Caki2 (cell line): ENCODE measurements around the gene SLC66A2. TPM values are rescaled to one million over a fixed set of nuclear protein-coding genes. Genes with fewer than 3 reads are reported as not detected.
"Not testable (repeated sequence)": the region's sequence is repeated elsewhere in the genome, so short reads cannot be mapped to it uniquely, and the experiment has no call there.

Experiments used
- DNase-seq: peaks from one replicate; pipeline ENCODE4 v3.0.0-alpha.2; 2015; ENCODE audit warnings: low read depth
- in situ Hi-C: cut with HindIII; loops from 2 replicates; pipeline ENCODE4 v1.10.0; 2016; ENCODE audit warnings: low sequenced_read_pairs, low pct_unique_long_range_greater_than_20kb, mixed read lengths
- total RNA-seq: library from RNA; depleted of rRNA; stranded (reverse); fragments of >200 nt; shearing (Covaris generic); gene quantifications from 2 replicates; pipeline ENCODE4 v1.2.3, GENCODE V29; 2014; ENCODE audit warnings: low replicate concordance; rRNA removed

Gene SLC66A2
- 14.4 and 18.0 TPM in 2 replicates for total RNA-seq

- peak; percentile 30 for DNase-seq
- in situ Hi-C loops = no loop called here
Observed at GRCh38 chr18:79951545-79952455, at the start of gene SLC66A2. Gene SLC66A2 (minus strand): TSS chr18:79951653. CDS start chr18:79950926, 727 bp downstream.

- in situ Hi-C loops = no loop called here
- no peak for DNase-seq
Observed at GRCh38 chr18:80000877-80001276, 49.4 kb upstream of the SLC66A2 start.

- in situ Hi-C loops, DNase-seq: not testable (repeated sequence)
Observed at GRCh38 chr18:79999701-80000100, 48.2 kb upstream of the SLC66A2 start.

- no peak for DNase-seq
- in situ Hi-C loops = no loop called here
Observed at GRCh38 chr18:79991494-79991893, 40.0 kb upstream of the SLC66A2 start.

- in situ Hi-C loops = no loop called here
- no peak for DNase-seq
Observed at GRCh38 chr18:79989195-79989497, 37.7 kb upstream of the SLC66A2 start.

- in situ Hi-C loops = no loop called here
- DNase-seq = peak; percentile 62
Observed at GRCh38 chr18:79988451-79989194, 37.2 kb upstream of the SLC66A2 start, which contains the start of gene TXNL4A. Gene TXNL4A (minus strand): TSS chr18:79988563. CDS start chr18:79988392, 171 bp downstream.

- in situ Hi-C loops = no loop called here
- DNase-seq = peak; percentile 52
Observed at GRCh38 chr18:79988071-79988450, 36.6 kb upstream of the SLC66A2 start.

- in situ Hi-C loops = no loop called here
- DNase-seq = no peak
Observed at GRCh38 chr18:79987566-79987965, 36.1 kb upstream of the SLC66A2 start.

- in situ Hi-C loops = no loop called here
- DNase-seq = no peak
Observed at GRCh38 chr18:79986726-79987125, 35.3 kb upstream of the SLC66A2 start.

GRCh38 chr18:79985172-79985571 is 33.7 kb upstream of the SLC66A2 start:
- in situ Hi-C loops = no loop called here
- DNase-seq = no peak

- in situ Hi-C loops = no loop called here
- DNase-seq = no peak
Observed at GRCh38 chr18:79983793-79984192, 32.3 kb upstream of the SLC66A2 start.

GRCh38 chr18:79983253-79983652 is 31.8 kb upstream of the SLC66A2 start:
- in situ Hi-C loops = no loop called here

GRCh38 chr18:79982736-79983135 is 31.3 kb upstream of the SLC66A2 start:
- in situ Hi-C loops = no loop called here
- DNase-seq = no peak

More at GRCh38 chr18:79983253-79983652, 31.8 kb upstream of the SLC66A2 start:
- DNase-seq = no peak

- in situ Hi-C loops = no loop called here
- DNase-seq = no peak
Observed at GRCh38 chr18:79980585-79980984, 29.1 kb upstream of the SLC66A2 start.

- DNase-seq = no peak
- in situ Hi-C loops = no loop called here
Observed at GRCh38 chr18:79979843-79980242, 28.4 kb upstream of the SLC66A2 start.

GRCh38 chr18:79975985-79976680 is 24.7 kb upstream of the SLC66A2 start:
- in situ Hi-C loops = no loop called here
- no peak for DNase-seq

GRCh38 chr18:79975043-79975442 is 23.6 kb upstream of the SLC66A2 start:
- in situ Hi-C loops = no loop called here
- DNase-seq = no peak

GRCh38 chr18:79974025-79974654 is 22.7 kb upstream of the SLC66A2 start:
- in situ Hi-C loops = no loop called here
- no peak for DNase-seq
